PFSK-1 (cell line): ENCODE measurements around the gene DAB1.

ENCODE experiments used
- FOXP2 ChIP-seq: optimal IDR thresholded peaks from 2 replicates; pipeline ENCODE3; 2011; ENCODE audit warnings: borderline replicate concordance, control low read depth, inconsistent platforms; ENCODE audit not compliant: insufficient read depth; ENCODE audit errors: extremely low read length, extremely low read depth
- POLR2AphosphoS5 ChIP-seq: IDR thresholded peaks from 2 replicates; pipeline ENCODE4 v1.6.1; 2012; ENCODE audit warnings: low read depth, mild to moderate bottlenecking, control low read depth, low read length, moderate library complexity
- SIN3A ChIP-seq: IDR thresholded peaks from 2 replicates; pipeline ENCODE4 v1.6.1; 2012; ENCODE audit warnings: mild to moderate bottlenecking, low read length, moderate library complexity, borderline replicate concordance; ENCODE audit not compliant: insufficient read depth
- TAF1 ChIP-seq: IDR thresholded peaks from 2 replicates; pipeline ENCODE4 v1.6.1; 2012; ENCODE audit warnings: low read length, control low read depth, borderline replicate concordance; ENCODE audit not compliant: insufficient read depth
- TF ChIP-seq, protein P1 (sequence below), 2 experiments: IDR thresholded peaks; 2 replicates each; pipeline versions ENCODE4 v1.6.1 to v1.8.0; 2011 to 2012; ENCODE audit warnings: low read depth in 2 of 2, low read length in 2 of 2, control low read depth in 1 of 2, inconsistent platforms in 1 of 2, mild to moderate bottlenecking in 1 of 2, moderate library complexity in 1 of 2; ENCODE audit not compliant: insufficient read depth in 1 of 2

Gene DAB1

DNA sequence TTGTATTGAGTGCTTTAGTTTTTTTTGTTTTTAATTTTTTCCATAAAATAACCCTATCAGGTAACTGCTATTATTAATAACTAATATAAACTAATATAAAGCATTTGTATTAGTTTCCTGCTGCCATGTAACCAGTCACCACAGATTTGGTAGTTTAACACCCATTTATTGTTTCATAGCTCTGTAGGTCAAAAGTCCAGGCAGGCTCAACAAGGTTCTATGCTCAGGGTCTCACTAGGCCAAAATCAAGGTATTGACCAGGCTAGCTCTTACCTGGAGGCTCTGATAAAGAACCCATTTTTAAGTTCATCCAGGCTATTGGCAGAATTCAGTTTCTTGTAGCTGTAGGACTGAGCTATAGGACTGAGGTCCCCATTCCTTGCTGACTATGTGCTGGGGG lies 189.4 kb downstream of the DAB1 start:
- TF ChIP-seq, protein P1, sequence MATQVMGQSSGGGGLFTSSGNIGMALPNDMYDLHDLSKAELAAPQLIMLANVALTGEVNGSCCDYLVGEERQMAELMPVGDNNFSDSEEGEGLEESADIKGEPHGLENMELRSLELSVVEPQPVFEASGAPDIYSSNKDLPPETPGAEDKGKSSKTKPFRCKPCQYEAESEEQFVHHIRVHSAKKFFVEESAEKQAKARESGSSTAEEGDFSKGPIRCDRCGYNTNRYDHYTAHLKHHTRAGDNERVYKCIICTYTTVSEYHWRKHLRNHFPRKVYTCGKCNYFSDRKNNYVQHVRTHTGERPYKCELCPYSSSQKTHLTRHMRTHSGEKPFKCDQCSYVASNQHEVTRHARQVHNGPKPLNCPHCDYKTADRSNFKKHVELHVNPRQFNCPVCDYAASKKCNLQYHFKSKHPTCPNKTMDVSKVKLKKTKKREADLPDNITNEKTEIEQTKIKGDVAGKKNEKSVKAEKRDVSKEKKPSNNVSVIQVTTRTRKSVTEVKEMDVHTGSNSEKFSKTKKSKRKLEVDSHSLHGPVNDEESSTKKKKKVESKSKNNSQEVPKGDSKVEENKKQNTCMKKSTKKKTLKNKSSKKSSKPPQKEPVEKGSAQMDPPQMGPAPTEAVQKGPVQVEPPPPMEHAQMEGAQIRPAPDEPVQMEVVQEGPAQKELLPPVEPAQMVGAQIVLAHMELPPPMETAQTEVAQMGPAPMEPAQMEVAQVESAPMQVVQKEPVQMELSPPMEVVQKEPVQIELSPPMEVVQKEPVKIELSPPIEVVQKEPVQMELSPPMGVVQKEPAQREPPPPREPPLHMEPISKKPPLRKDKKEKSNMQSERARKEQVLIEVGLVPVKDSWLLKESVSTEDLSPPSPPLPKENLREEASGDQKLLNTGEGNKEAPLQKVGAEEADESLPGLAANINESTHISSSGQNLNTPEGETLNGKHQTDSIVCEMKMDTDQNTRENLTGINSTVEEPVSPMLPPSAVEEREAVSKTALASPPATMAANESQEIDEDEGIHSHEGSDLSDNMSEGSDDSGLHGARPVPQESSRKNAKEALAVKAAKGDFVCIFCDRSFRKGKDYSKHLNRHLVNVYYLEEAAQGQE (IDR thresholded peaks at IDR 0.05; ENCODE audit: insufficient read depth in 1 of 2, low read depth in 2 of 2, low read length in 2 of 2), result no peak
- TF ChIP-seq SIN3A, result no peak
- no peak for TF ChIP-seq TAF1
- no peak for TF ChIP-seq FOXP2
- TF ChIP-seq POLR2AphosphoS5, result no peak

DNA sequence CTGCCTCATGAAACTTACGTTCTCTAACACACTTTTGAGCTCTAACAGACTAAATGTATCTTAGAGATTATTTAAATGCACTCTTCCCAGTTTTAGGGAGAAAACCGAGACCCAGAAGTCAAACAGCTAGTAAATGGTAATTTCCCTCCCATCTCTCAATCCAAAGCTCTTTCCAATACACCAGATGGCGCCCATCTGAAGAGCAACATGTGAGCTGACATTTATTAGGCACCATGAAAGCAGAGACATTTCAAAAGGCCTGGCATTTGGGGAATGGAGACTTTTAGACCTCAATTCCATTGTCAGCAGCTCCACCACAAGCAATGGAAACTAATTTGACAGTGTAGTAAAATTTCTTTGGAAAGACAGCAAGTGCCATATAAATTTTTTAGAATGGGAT lies 191.4 kb downstream of the DAB1 start:
- TF ChIP-seq FOXP2 (no peak), SIN3A (no peak), TAF1 (no peak), POLR2AphosphoS5 (no peak)
- TF ChIP-seq, protein P1 (IDR thresholded peaks at IDR 0.05; ENCODE audit: insufficient read depth in 1 of 2, low read depth in 2 of 2, low read length in 2 of 2), result no peak

DNA sequence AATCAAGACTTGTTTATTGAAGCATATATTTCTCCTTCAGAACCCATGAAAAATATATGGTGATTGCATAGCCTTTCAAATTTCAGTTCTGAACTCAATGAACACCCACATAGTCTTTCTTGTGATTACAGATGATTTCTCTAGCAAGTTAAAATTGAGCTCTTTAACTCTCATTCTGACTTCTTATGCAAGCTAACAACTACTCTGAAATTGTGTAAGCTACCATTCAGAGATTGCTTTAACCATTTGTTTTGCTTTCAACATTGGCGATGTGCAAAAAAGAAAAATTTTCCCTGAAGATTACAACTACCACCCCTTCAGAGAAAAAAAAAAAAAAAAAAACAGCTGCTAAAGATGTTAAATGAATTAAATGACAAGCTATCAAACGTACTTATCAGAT lies 193.9 kb downstream of the DAB1 start:
- no peak for TF ChIP-seq TAF1
- TF ChIP-seq, protein P1 (IDR thresholded peaks at IDR 0.05; ENCODE audit: insufficient read depth in 1 of 2, low read depth in 2 of 2, low read length in 2 of 2), result no peak
- TF ChIP-seq POLR2AphosphoS5, result no peak
- no peak for TF ChIP-seq FOXP2
- no peak for TF ChIP-seq SIN3A

DNA sequence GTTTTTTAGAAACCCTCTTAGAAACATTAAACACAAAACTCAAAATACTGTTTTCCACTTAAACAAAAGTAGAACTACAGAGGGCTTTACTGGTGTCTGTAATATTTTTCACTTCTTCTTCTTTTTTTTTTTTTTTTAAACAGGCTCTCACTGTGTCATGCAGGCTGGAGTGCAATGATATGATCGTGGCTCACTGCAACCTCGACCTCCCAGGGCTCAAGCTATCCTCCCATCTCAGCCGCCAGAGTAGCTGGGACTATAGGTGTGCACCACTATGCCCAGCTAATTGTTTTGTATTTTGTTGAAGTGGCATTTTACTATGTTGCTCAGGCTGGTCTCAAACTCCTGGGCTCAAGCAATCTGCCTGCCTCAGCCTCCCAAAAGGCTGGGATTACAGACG lies 194.8 kb downstream of the DAB1 start:
- TF ChIP-seq TAF1 (no peak), FOXP2 (no peak), POLR2AphosphoS5 (no peak), SIN3A (no peak)
- TF ChIP-seq, protein P1 (IDR thresholded peaks at IDR 0.05; ENCODE audit: insufficient read depth in 1 of 2, low read depth in 2 of 2, low read length in 2 of 2), result no peak

DNA sequence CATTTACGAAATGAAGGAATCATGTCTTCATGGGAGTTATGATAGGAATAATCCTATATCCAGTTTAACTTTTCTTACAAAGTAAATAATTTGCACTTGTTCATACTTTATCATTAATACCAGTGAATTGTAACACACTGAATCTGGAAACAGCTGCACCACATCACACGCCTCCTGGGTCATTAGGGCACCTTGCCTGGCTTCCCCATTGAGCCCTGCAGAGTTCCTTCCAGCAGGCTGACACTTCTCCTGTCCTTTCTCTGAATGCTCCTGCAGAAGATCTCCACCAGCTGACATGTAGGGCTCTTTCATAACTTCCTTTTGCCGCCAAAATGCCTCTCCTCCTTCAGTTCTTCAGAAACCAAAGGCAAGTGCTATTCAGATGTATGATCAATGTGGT lies 201.1 kb downstream of the DAB1 start:
- TF ChIP-seq SIN3A (no peak), FOXP2 (no peak), POLR2AphosphoS5 (no peak), TAF1 (no peak)
- TF ChIP-seq, protein P1 (IDR thresholded peaks at IDR 0.05; ENCODE audit: insufficient read depth in 1 of 2, low read depth in 2 of 2, low read length in 2 of 2), result no peak
